ENCODE data around the gene MBOAT1.

- no peak for TF ChIP-seq ZNF121 (tag by site-specific recombination; IDR thresholded peaks at IDR 0.05)
- TF ChIP-seq ZBTB21 (tag by site-specific recombination; IDR thresholded peaks at IDR 0.05), result no peak
- no peak for TF ChIP-seq CTCF (tag by site-specific recombination; IDR thresholded peaks at IDR 0.05)
- TF ChIP-seq ZBTB20 (tag by site-specific recombination; IDR thresholded peaks at IDR 0.05), result no peak
- TF ChIP-seq ZNF2 (tag by site-specific recombination; IDR thresholded peaks at IDR 0.05), result no peak
- TF ChIP-seq ZNF138 (tag by site-specific recombination; IDR thresholded peaks at IDR 0.05; ENCODE audit: borderline replicate concordance), result no peak
- TF ChIP-seq ZNF274 (IDR thresholded peaks at IDR 0.05; ENCODE audit: low read length), result no peak
- TF ChIP-seq ZNF274 (tag by site-specific recombination; IDR thresholded peaks at IDR 0.05; ENCODE audit: borderline replicate concordance), result no peak
- TF ChIP-seq ELK4 (IDR thresholded peaks at IDR 0.05; ENCODE audit: borderline replicate concordance, low read depth, low read length), result no peak
- no peak for TF ChIP-seq ZNF184 (tag by site-specific recombination; IDR thresholded peaks at IDR 0.05)
- TF ChIP-seq, protein P1, sequence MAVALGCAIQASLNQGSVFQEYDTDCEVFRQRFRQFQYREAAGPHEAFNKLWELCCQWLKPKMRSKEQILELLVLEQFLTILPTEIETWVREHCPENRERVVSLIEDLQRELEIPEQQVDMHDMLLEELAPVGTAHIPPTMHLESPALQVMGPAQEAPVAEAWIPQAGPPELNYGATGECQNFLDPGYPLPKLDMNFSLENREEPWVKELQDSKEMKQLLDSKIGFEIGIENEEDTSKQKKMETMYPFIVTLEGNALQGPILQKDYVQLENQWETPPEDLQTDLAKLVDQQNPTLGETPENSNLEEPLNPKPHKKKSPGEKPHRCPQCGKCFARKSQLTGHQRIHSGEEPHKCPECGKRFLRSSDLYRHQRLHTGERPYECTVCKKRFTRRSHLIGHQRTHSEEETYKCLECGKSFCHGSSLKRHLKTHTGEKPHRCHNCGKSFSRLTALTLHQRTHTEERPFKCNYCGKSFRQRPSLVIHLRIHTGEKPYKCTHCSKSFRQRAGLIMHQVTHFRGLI (tag by site-specific recombination; IDR thresholded peaks at IDR 0.05), result no peak
- no peak for TF ChIP-seq ZBTB49 (tag by site-specific recombination; IDR thresholded peaks at IDR 0.05; ENCODE audit: low read depth)
- no peak for TF ChIP-seq ZNF658 (tag by site-specific recombination; IDR thresholded peaks at IDR 0.05)
- no peak for TF ChIP-seq ZNF530 (tag by site-specific recombination; IDR thresholded peaks at IDR 0.05; ENCODE audit: low read depth)
Observed at GRCh38 chr6:20160541-20161283, 51.6 kb downstream of the MBOAT1 start.

Measured in HEK293 (cell line).